GM12891 (cell line): ENCODE measurements around the gene LEP.

Experiments
- POLR2A ChIP-seq: IDR thresholded peaks from 2 replicates; pipeline ENCODE4 v1.6.1; 2011; ENCODE audit warnings: low read depth, low read length, control low read depth
- POLR2AphosphoS5 ChIP-seq: IDR thresholded peaks from 2 replicates; pipeline ENCODE4 v1.6.1; 2011; ENCODE audit warnings: low read depth, low read length, control low read depth
- POU2F2 ChIP-seq: IDR thresholded peaks from 2 replicates; pipeline ENCODE4 v1.6.1; 2011; ENCODE audit warnings: low read depth, mild to moderate bottlenecking, control low read depth, low read length, moderate library complexity
- SPI1 ChIP-seq: IDR thresholded peaks from 2 replicates; pipeline ENCODE4 v1.6.1; 2011; ENCODE audit warnings: low read depth, low read length, control low read depth
- TAF1 ChIP-seq: IDR thresholded peaks from 2 replicates; pipeline ENCODE4 v1.6.1; 2011; ENCODE audit warnings: low read depth, low read length, control low read depth

- TF ChIP-seq POLR2A (no peak), TAF1 (no peak), POLR2AphosphoS5 (no peak), POU2F2 (no peak), SPI1 (no peak)
Measured at GRCh38 chr7:128217967-128218652, 23.0 kb upstream of the LEP start.
